Choroid plexus epithelial cell (primary cell): ENCODE data around the gene PRRC2B.
A peak's percentile ranks its signal among the peaks of the same experiment; 100 is the strongest.

Experiments used
- DNase-seq: peaks from one replicate; pipeline ENCODE4 v3.0.0-alpha.2; 2010; ENCODE audit warnings: low read depth
- H3K4me3 ChIP-seq: 2 replicates; pipeline ENCODE4 v1.5.1; 2011; ENCODE audit warnings: low read depth, mild to moderate bottlenecking, control low read depth, low read length, moderate library complexity
- CTCF ChIP-seq: conservative IDR thresholded peaks from 2 replicates; pipeline ENCODE4 v1.5.1; 2011; ENCODE audit warnings: low read depth, mild to moderate bottlenecking, control low read depth, inconsistent platforms, low read length, moderate library complexity

PRRC2B gene

GRCh38 chr9:131485728-131486422 lies 92.0 kb downstream of the PRRC2B start:
- no peak overlapping the region for H3K4me3 ChIP-seq
- DNase-seq, result no peak
- no peak for TF ChIP-seq CTCF

- H3K4me3 ChIP-seq, result no peak overlapping the region
- DNase-seq, result no peak
- no peak for TF ChIP-seq CTCF
Observed at GRCh38 chr9:131487001-131487400, 93.1 kb downstream of the PRRC2B start.

- no peak overlapping the region for H3K4me3 ChIP-seq
- no peak for DNase-seq
- no peak for TF ChIP-seq CTCF
Observed at GRCh38 chr9:131487621-131488031, 93.7 kb downstream of the PRRC2B start.

GRCh38 chr9:131490514-131490913 lies 96.6 kb downstream of the PRRC2B start:
- no peak for TF ChIP-seq CTCF
- H3K4me3 ChIP-seq, result no peak overlapping the region
- DNase-seq, result peak; percentile 62

- no peak for TF ChIP-seq CTCF
Observed at GRCh38 chr9:131491001-131491710, 97.3 kb downstream of the PRRC2B start.

GRCh38 chr9:131492070-131492469 lies 98.2 kb downstream of the PRRC2B start:
- DNase-seq, result no peak
- H3K4me3 ChIP-seq, result no peak overlapping the region
- TF ChIP-seq CTCF, result no peak

More at GRCh38 chr9:131491001-131491710, 97.3 kb downstream of the PRRC2B start:
- no peak for DNase-seq
- no peak overlapping the region for H3K4me3 ChIP-seq
